HG03064 (cell line): ENCODE data around the gene ZNF277.
A peak's percentile ranks its signal among the peaks of the same experiment; 100 is the strongest.

ENCODE experiments used
- ATAC-seq: cut with Tn5 transposase; IDR thresholded peaks from one replicate; pipeline ENCODE4 v1.9.1; 2021; ENCODE audit warnings: low read depth; ENCODE audit not compliant: unreplicated experiment

ZNF277 gene

DNA sequence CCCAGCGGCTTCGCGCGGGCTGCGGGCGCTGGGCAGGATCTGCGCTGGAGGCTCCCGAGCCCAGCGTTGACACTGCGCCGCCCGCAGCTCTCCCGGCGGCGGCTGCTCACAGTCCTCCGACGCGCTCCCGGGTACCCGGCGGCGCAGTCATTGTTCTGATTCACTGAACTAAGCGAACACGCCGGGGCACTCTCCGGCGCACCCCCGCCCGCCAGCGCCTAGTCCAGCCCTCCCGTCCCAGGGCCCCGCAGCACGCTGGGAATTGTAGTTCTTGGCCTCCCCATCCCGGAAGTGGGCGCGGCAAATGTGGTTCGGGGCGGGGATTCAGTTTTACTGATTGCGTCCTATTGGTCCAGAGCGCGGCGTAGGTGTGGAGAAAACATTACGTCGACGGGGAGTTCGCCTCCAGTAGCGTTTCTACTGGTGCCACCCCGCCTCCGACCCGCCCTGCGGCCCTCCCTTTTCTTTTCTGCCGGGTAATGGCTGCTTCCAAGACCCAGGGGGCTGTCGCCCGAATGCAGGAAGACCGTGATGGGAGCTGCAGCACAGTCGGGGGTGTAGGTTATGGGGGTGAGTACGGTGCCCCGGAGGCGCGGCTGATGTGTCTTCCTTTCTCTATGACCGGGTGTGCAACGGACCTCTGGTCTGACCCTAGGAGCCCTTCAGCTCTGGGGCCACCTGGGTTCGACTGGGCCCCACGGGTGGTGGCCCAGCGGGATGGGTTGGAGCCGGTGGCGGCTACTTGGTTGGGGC, at the start of gene ZNF277, which contains the start of gene DOCK4:
ZNF277 (plus strand) TSS at position 458 of the 753 bp plus-strand sequence; CDS start at position 480, 22 bp downstream.
DOCK4 (minus strand) TSS at position 162 of the 753 bp plus-strand sequence. CDS start 261 bp downstream, outside the sequence.
- ATAC-seq = peak; percentile 96

DNA sequence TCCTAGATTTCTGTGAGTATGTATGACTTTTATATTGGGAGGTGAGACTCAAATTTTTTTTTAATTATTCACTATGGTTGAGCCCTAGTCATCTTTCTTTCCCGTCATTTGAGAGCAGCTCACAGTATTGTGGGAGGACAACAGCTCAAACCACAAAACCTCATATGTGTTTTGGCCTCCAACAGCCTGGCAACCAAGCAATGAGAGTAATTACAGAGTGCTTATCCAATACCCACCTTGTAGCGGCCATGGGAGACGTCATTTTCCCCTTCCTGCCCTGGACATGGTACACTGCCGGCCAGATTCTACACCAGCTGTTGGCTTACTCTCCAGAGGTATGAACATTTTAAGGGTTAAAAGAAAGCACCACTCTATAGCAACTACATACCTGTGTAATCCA, 49.4 kb upstream of the ZNF277 start:
- no peak for ATAC-seq

DNA sequence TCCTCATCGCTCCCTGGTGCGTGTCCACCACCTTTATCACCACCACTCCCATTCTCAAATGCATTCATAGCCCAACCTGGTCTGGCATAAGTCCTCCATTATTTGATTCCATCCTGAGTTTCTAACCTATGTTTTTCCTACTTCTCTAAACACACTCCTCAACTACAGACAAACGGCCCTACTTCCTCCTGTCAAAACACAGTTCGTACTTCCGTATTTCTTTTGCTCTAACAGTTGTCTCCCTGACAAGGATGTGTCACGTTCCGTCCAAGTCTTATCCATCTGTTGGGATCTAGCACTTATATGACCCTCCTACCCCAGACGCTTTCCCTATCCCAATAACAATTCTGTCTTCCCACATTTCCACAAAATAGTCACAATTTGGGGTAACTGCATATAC, 47.1 kb upstream of the ZNF277 start:
- no peak for ATAC-seq

DNA sequence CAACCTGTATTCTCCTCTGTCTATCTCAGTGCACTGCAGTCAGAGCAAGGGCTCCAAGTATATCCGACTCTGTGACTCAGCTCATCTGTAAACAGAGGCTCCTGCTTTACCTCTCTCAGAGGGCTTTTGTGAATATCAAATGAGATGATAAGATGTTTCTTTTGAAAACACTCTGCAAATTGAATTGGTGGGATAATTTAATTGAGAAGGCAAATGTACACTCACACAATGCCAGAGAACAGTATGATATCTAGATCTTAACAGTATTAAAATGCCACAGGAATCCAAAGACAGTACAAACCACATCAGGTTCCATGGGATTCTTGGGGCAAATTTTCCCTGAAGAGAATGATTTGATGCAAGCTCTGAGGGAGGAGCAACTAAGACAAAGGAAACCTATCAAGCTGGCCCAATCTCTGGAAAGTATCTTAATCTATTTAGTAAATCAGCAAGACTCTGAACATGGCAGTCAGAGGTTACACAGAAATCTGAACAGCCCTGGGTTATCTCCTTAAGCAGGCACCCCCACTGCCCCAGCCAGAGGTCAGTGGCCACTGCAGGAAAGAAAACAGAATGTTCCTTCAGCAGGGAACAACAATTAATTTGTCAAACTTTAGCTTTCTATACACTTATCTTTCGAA, 46.2 kb upstream of the ZNF277 start:
- no peak for ATAC-seq

GRCh38 chr7:112160771-112161150, 45.7 kb upstream of the ZNF277 start:
- no peak for ATAC-seq

DNA sequence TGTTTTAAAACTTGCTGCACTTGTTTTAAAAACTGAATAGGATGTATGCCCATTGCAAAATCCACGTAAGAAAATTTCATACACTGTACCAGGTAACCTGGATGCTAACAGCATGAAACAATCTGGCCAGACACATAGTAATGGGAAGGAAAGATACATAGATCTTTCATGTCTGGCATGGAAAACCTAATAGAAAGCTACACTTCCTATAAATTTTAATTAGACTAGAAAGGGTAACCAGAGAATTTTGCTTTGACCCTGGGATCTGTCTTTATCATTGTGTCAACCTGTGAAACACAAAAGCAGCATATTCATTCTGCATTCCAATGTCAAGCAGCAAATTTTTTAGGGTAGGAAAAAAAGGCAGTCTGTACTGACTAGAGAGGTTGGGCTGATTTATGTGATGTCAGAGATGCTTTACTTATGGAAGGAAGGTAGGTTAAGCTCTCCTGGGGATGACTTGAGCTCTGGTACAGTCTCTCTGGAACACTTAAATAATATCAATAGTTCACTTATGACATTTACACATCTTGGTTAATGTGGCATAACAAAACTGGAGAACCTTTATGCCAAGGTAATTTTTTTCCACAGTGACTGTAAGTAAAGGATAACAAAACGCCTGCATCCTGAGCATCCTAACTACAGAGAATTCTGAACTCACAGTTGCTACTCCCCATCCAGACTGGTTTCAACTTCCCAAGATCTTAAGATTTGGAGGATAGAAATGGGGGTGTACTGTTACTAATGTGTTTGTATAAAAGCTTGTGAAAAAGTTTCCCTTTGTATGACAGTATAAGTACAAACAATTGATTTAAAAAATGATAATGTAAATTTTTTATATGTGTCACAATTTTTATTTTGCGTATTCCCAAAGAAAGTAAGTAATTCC, 45.0 kb upstream of the ZNF277 start:
- ATAC-seq = no peak

DNA sequence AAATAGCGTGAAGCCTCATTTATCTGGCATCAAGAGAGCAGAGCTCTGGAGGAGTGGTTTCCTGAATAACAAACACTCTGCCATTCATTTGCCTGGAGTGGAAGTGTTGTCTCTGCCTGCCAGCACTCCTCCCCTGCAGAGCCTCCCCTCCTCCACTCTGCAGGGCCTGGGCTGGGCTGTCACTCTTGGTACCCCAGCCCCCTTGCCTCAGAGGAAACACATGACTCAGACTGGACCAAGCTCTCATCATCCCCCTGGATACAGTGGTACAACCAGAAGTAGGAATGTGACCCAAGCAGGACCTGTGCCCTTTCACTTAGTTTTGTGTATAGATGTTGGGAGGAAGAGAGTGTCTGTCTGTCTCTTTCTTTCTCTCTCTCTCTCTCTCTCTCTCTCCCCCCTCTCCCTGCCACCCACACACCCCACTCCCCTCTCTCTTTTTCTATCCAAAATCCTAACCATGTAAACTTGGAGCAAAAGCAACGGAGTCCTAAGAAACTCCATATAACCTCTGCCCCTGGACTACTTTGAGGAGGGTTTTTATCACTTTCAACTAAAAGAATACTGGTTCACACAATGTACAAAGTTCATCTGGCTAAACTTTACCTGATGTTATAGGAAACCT, 44.2 kb upstream of the ZNF277 start:
- no peak for ATAC-seq

DNA sequence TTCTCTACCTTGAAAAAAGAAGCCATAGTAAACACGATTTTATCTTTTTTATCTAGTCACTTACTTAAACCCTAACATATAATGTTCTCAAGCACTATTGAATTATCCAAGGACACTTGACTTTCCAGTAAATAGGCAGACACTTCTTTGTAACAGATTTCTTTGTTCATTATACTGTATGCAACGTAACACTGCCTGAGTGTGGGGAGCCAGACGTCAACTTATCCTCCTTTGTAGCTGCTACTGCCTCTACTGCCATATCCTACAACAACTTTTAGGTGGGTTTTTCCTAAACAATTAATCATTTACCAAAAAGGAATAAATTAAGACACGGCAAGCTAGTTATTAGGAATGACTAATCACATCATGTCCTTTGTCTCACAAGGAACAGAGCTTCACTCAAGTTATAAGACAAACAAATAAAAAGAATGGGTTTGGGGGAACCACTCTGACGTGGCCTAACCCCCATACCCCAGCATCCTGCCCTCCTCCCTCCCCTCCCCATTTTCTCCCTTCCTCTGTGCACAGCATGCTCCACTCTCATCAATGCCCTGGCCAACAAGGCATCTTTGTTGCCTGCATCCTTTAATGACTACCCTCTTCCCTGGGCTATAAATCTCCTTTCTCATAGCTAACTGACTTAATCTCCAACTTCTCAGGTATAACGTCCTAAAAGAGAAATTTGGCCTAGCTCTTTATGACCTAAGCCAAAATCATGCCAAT, 43.5 kb upstream of the ZNF277 start:
- ATAC-seq = no peak

- no peak for ATAC-seq
Measured at GRCh38 chr7:112167147-112167546, 39.3 kb upstream of the ZNF277 start.

DNA sequence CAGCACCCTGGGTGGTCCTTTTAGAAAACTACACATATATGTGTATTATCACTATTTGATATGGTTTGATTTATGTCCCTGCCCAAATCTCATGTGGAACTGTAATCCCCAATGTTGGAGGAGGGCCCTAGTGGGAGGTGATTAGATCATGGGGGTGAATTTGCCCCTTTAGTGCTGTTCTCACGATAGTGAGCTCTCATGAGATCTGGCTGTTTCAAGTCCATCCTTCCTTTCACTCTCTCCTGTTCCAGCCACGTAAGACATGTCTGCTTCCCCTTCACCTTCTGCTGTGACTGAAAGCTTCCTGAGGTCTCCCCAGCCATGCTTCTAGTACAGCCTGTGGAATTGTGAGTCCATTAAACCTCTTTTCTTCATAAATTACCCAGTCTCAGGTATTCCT, 37.6 kb upstream of the ZNF277 start:
- no peak for ATAC-seq

- no peak for ATAC-seq
Measured at GRCh38 chr7:112171673-112172072, 34.8 kb upstream of the ZNF277 start.

DNA sequence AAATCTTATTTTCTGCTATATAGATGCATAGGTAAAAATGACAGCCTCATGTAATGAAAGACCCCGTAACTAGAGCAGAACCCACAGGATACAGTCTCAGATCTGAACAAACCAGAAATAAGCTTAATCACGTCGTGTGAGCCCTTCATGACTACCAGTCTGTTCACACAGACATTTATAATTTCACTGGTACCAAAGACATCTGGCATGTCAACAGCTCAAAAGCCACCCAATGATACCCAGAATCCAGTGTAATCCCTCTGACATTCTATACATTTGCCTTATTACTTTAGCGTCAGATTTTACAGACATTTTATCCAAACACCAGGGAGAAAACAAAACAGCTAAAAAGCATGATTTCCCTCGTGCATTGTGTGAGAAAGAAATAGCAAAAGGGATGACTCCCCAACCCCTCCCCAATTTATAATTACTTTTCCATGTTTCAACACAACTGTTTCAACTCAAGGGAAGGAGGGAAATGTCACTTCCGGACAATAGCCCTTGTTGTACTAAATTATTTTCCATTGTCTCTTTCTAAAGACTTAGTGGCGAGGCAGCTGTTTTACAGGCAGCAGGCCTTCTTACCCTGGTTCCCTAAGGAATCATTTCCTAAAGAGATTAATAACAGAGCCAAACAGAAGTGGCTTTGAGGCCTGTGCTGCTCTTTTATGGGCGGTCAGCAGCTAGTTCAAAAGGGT, 33.5 kb upstream of the ZNF277 start:
- ATAC-seq = no peak

DNA sequence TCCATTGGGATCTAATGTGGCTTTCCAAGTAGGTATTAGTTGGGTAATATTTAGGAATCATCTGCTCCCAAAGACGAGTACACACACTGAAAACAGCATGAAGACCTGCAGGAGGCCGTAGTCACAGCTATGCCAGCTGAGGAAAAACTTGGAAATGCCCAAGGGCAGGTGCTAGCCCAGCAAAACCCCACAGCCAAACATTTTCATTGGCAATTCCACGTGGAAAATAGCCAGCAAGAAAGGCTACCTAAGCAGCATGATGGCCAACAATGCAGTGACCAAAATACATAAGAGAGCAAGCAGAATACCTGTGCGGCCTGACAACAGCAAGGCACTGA, 33.0 kb upstream of the ZNF277 start:
- no peak for ATAC-seq

- ATAC-seq = no peak
Measured at GRCh38 chr7:112174192-112174591, 32.3 kb upstream of the ZNF277 start.

- ATAC-seq = no peak
Measured at GRCh38 chr7:112176241-112176640, 30.3 kb upstream of the ZNF277 start.

GRCh38 chr7:112176693-112177415, 29.6 kb upstream of the ZNF277 start:
- no peak for ATAC-seq

GRCh38 chr7:112180223-112180622, 26.3 kb upstream of the ZNF277 start:
- no peak for ATAC-seq

GRCh38 chr7:112182749-112183148, 23.7 kb upstream of the ZNF277 start:
- ATAC-seq = no peak

- no peak for ATAC-seq
Measured at GRCh38 chr7:112183266-112183665, 23.2 kb upstream of the ZNF277 start.
